ENCODE results near the gene EEA1.

- no peak for TF ChIP-seq JUN (IDR thresholded peaks at IDR 0.05)
- no peak for TF ChIP-seq POLR2A (IDR thresholded peaks at IDR 0.05; ENCODE audit: low read length)
- TF ChIP-seq CTCF (IDR thresholded peaks at IDR 0.05): no peak
- no peak for TF ChIP-seq KDM1A (IDR thresholded peaks at IDR 0.05; ENCODE audit: low read depth)
- no peak for TF ChIP-seq RNF2 (IDR thresholded peaks at IDR 0.05; ENCODE audit: borderline replicate concordance, low read depth)
- TF ChIP-seq NR3C1 (IDR thresholded peaks at IDR 0.05): no peak
- TF ChIP-seq MAX (IDR thresholded peaks at IDR 0.05): no peak
- no peak for TF ChIP-seq ZFP36 (IDR thresholded peaks at IDR 0.05; ENCODE audit: borderline replicate concordance, partially characterized antibody)
- TF ChIP-seq HOXA7 (CRISPR knock-in tag; IDR thresholded peaks at IDR 0.05): no peak
- no peak for TF ChIP-seq RAD21 (conservative IDR thresholded peaks at IDR 0.05 in 1 of 2, IDR thresholded peaks at IDR 0.05 in 1 of 2)
- TF ChIP-seq MYC (IDR thresholded peaks at IDR 0.05; ENCODE audit: borderline replicate concordance, low read length): no peak
Observed at GRCh38 chr12:92921877-92922276, 7.2 kb downstream of the EEA1 start.

Data from A549 (cell line).